Endodermal cell (in vitro differentiated cells): ENCODE data around the gene STK11. TPM values are rescaled to one million over a fixed set of nuclear protein-coding genes. Genes with fewer than 3 reads are reported as not detected.
A peak's percentile ranks its signal among the peaks of the same experiment; 100 is the strongest.

Experiments
- DNase-seq: peaks from one replicate; pipeline ENCODE4 v3.0.0-alpha.2; 2017
- H3K27ac ChIP-seq: 2 replicates; pipeline ENCODE4 v1.5.1; 2013; ENCODE audit warnings: mild to moderate bottlenecking, low read depth, low read length, moderate library complexity
- H3K27me3 ChIP-seq: 2 replicates; pipeline ENCODE4 v1.6.1; 2013; ENCODE audit warnings: mild to moderate bottlenecking, low read length, moderate library complexity; ENCODE audit not compliant: insufficient read depth, control insufficient read depth, poor library complexity, severe bottlenecking
- H3K36me3 ChIP-seq: 2 replicates; pipeline ENCODE4 v1.7.0; 2013; ENCODE audit warnings: mild to moderate bottlenecking, low read length, moderate library complexity; ENCODE audit not compliant: control insufficient read depth, insufficient read depth
- H3K4me1 ChIP-seq: one replicate; pipeline ENCODE4 v1.7.0; 2013; ENCODE audit warnings: low read length; ENCODE audit not compliant: control insufficient read depth, insufficient read depth
- H3K4me3 ChIP-seq: 2 replicates; pipeline ENCODE4 v1.5.1; 2013; ENCODE audit warnings: mild to moderate bottlenecking, low read length, moderate library complexity
- H3K9ac ChIP-seq: 2 replicates; pipeline ENCODE4 v1.6.1; 2013; ENCODE audit warnings: mild to moderate bottlenecking, low read length, moderate library complexity; ENCODE audit not compliant: poor library complexity, severe bottlenecking; ENCODE audit errors: extremely low read depth
- H3K9me3 ChIP-seq: 2 replicates; pipeline ENCODE4 v1.6.1; 2013; ENCODE audit warnings: mild to moderate bottlenecking, low read length, moderate library complexity; ENCODE audit not compliant: control insufficient read depth
- H3K27ac Mint-ChIP-seq: 2 replicates; pipeline ENCODE4 v1.8.0; 2020; ENCODE audit warnings: mixed read lengths
- H3K27me3 Mint-ChIP-seq: 2 replicates; pipeline ENCODE4 v1.8.0; 2021; ENCODE audit warnings: mild to moderate bottlenecking, mixed read lengths; ENCODE audit not compliant: insufficient read depth
- H3K36me3 Mint-ChIP-seq: 2 replicates; pipeline ENCODE4 v1.8.0; 2020; ENCODE audit warnings: low read depth, mixed read lengths
- H3K4me1 Mint-ChIP-seq: 2 replicates; pipeline ENCODE4 v1.8.0; 2020; ENCODE audit warnings: mixed read lengths
- H3K4me3 Mint-ChIP-seq: 2 replicates; pipeline ENCODE4 v1.8.0; 2020; ENCODE audit warnings: mild to moderate bottlenecking, moderate library complexity, mixed read lengths
- H3K9me3 Mint-ChIP-seq: 2 replicates; pipeline ENCODE4 v1.8.0; 2020; ENCODE audit warnings: mild to moderate bottlenecking, mixed read lengths
- WGBS, 2 experiments: methylation state at CpG; one replicate each; pipeline versions ENCODE4 v1.1.5 to v1.1.7; 2013; ENCODE audit warnings: missing lambda C conversion rate in 2 of 2, mixed read lengths in 1 of 2; ENCODE audit not compliant: insufficient coverage in 1 of 2, insufficient read length in 1 of 2; 5-methylcytosine and 5-hydroxymethylcytosine counted together
- total RNA-seq, 2 donors: library from RNA; stranded (reverse); fragmentation: NEBNext Ultra II Directional in 1 of 2; extraction: Animal tissue kit (Norgen Biotek cat#: 25700) in 1 of 2; gene quantifications; 2 replicates in 1 of 2; 3 replicates in 1 of 2; pipeline ENCODE4 v1.2.1, GENCODE V29; 2021
- TF ChIP-seq, protein P1 (sequence below): fragments of 200-600 bp; sonication (generic); conservative IDR thresholded peaks from 2 replicates; pipeline ENCODE4 v1.5.0; 2021; ENCODE audit warnings: antibody characterized with exemption, mild to moderate bottlenecking

STK11 gene
- total RNA-seq, 2 donors from 2014 or later, result 78.8 to 81.4 TPM

DNA sequence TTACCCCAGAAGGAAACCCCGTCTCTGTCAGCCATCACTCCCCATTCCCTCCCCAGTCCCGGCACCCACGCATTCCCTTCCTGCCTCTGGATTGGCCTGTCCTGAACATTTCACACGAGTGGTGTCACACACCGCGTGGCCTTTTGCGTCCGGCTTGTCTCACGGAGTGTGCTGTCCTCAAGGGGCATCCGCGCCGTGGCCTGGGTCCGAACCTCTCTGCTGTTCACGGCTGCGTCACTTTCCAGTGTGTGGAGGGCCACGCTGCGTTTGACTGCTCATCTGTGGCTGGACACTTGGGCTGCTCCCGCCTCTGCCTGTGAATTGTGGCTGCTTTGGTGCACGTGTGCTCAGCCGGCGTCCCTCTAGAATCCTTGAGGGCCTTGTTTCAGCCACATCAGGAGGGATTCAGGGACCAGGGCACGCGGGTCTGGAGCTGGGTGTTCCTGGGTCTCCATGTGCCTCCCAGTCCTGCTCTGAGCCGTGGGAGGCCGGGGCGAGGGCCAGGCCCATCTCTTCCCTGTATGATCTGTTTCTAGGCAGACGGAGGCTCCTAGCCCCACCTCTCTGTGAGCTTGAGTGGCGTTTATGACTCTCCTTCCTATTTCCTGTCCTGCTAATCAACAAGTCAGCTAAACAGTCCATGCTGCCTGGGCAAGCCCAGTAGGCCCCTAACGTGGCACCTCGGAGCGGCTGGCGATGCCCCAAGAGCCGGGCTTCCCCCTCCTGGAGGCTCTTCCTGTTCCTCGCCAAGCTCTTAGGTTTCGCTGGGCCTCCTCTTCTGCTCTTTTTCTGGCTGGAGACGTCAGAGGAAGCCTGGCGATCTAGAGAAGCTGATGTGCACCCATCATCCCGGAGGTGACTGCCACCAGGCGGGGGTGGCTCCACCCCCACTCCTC lies 8.1 kb downstream of the STK11 start:
- Histone ChIP-seq H3K4me1 (no peaks in the 10 kb centered on the region), H3K4me3 (no peak overlapping the region), H3K36me3 (peaks cover 24% of the 10 kb centered on the region), H3K9me3 (no peaks in the 10 kb centered on the region), H3K9ac (no peak overlapping the region), H3K27ac (no peak overlapping the region), H3K27me3 (no peaks in the 10 kb centered on the region)
- H3K4me1 Mint-ChIP-seq, result peaks cover 10% of the 10 kb centered on the region
- 94 to 95% methylated on average over 35 to 39 of the region's 39 CpGs for WGBS, 2 experiments
- peak overlapping the region; percentile 85 for H3K27ac Mint-ChIP-seq
- peaks cover 26% of the 10 kb centered on the region for H3K36me3 Mint-ChIP-seq
- no peaks in the 10 kb centered on the region for H3K27me3 Mint-ChIP-seq
- no peaks in the 10 kb centered on the region for H3K9me3 Mint-ChIP-seq
- TF ChIP-seq, protein P1, sequence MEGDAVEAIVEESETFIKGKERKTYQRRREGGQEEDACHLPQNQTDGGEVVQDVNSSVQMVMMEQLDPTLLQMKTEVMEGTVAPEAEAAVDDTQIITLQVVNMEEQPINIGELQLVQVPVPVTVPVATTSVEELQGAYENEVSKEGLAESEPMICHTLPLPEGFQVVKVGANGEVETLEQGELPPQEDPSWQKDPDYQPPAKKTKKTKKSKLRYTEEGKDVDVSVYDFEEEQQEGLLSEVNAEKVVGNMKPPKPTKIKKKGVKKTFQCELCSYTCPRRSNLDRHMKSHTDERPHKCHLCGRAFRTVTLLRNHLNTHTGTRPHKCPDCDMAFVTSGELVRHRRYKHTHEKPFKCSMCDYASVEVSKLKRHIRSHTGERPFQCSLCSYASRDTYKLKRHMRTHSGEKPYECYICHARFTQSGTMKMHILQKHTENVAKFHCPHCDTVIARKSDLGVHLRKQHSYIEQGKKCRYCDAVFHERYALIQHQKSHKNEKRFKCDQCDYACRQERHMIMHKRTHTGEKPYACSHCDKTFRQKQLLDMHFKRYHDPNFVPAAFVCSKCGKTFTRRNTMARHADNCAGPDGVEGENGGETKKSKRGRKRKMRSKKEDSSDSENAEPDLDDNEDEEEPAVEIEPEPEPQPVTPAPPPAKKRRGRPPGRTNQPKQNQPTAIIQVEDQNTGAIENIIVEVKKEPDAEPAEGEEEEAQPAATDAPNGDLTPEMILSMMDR, result no peak
- H3K4me3 Mint-ChIP-seq, result no peak overlapping the region
- DNase-seq, result no peak

DNA sequence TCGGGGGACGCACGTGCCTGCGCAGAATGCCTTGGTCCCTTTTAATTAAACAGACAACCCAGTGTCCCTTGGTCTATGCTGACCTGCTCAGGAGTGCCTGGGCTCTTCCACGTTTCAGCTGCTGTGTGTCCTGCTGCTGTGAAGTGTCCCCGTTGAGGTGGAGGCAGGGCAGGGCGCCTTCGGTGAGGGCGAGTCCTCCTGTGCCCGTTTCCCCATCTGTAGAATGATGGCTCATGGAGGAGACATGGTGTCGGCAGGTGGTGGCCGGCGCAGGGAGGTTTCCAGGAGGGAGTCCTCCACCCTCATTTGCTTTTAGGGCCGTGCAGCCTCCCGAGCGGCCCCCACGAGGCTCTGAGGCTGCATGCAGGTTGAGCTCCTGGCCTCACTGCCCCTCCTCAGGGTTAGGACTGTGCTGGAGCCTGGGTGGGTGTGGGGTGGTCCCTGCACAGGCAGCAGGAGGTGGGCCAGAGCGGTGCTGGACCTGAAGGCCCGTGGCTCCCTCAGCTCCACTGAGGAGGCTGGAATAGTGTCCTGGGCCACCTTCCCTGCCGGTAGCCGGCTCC lies 8.8 kb downstream of the STK11 start:
- Histone ChIP-seq H3K9ac (no peak overlapping the region), H3K27me3 (no peaks in the 10 kb centered on the region), H3K4me1 (no peaks in the 10 kb centered on the region), H3K36me3 (peaks cover 21% of the 10 kb centered on the region), H3K9me3 (no peaks in the 10 kb centered on the region), H3K4me3 (no peak overlapping the region), H3K27ac (no peak overlapping the region)
- Mint-ChIP-seq H3K27me3 (no peaks in the 10 kb centered on the region), H3K4me3 (no peak overlapping the region), H3K9me3 (no peaks in the 10 kb centered on the region), H3K27ac (peak overlapping the region; percentile 85), H3K4me1 (peaks cover 10% of the 10 kb centered on the region), H3K36me3 (peaks cover 26% of the 10 kb centered on the region)
- 90 to 94% methylated on average over 15 to 21 of the region's 21 CpGs for WGBS, 2 experiments
- no peak for DNase-seq
- TF ChIP-seq, protein P1, result no peak

DNA sequence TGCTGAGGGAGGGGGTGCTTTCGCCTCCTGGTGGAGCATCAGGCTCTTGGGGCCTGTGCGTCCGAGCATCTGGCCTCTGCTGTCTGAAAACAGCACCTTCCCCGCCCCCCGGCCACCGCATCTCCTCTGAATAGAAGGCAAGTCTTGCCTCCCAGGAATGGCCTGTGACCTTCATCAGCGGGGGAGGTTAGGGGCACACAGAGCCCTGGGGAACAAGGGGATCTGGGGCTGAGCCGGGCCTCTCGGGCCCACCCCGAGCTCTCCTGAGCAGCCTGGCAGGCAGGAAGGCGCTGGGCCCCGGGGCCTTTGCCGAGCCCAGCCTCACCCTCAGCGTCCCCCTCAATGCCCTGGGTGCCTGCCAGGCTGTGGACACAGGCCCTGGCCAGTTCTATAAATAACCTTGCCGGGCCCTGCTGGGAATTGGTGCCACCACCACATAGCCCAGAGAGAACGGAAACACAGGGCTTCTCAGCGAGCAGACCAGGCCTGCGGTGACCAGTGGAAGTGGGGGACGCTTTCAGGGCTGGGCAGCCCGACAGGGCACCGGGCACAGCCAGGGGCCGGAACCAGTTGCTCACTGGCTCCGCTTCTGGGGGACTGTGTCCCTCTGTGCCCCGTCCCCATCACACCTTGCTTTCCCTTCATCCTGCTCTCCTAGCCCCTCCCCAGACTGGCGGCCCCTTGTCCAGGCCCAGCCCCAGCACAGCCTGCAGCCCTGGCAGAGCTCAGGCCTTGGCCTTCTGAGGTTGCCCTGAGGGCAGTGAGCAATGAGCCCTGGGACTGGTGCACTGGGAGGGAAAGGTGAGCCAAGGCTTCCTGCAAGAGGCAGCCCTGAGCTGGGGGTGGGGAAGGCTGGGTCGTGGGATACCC lies 9.5 kb downstream of the STK11 start:
- H3K36me3 ChIP-seq, result peaks cover 17% of the 10 kb centered on the region
- Mint-ChIP-seq H3K36me3 (peaks cover 21% of the 10 kb centered on the region), H3K4me1 (peaks cover 8% of the 10 kb centered on the region), H3K9me3 (no peaks in the 10 kb centered on the region), H3K27me3 (no peaks in the 10 kb centered on the region), H3K27ac (no peak overlapping the region), H3K4me3 (no peak overlapping the region)
- H3K9me3 ChIP-seq, result no peaks in the 10 kb centered on the region
- no peak overlapping the region for H3K4me3 ChIP-seq
- H3K27me3 ChIP-seq, result no peaks in the 10 kb centered on the region
- H3K9ac ChIP-seq, result no peak overlapping the region
- TF ChIP-seq, protein P1, result no peak
- WGBS, 2 experiments, result 95% methylated on average over 11 to 26 of the region's 26 CpGs
- no peak overlapping the region for H3K27ac ChIP-seq
- no peaks in the 10 kb centered on the region for H3K4me1 ChIP-seq
- no peak for DNase-seq
